H54 (cell line): ENCODE results near the gene COMT.

ENCODE experiments used
- DNase-seq: peaks from one replicate; pipeline ENCODE4 v3.0.0; 2011; ENCODE audit warnings: low spot score, mixed read lengths; ENCODE audit not compliant: insufficient read length
- FAIRE-seq: peaks from 3 replicates; lab custom pipeline; 2011; peaks lifted over from hg19 to GRCh38; lab: Jason Lieb, UNC
- POLR2A ChIP-seq: IDR thresholded peaks from 2 replicates; pipeline ENCODE4 v1.6.1; 2011; ENCODE audit warnings: low read depth, mild to moderate bottlenecking, low read length

The COMT gene

GRCh38 chr22:19970479-19971275, 29.1 kb downstream of the COMT start:
- TF ChIP-seq POLR2A, result no peak
- DNase-seq (peak; percentile 65), FAIRE-seq (no peak)

GRCh38 chr22:19971276-19972124, 29.9 kb downstream of the COMT start:
- no peak for TF ChIP-seq POLR2A
- FAIRE-seq, result no peak
- no peak for DNase-seq

DNA sequence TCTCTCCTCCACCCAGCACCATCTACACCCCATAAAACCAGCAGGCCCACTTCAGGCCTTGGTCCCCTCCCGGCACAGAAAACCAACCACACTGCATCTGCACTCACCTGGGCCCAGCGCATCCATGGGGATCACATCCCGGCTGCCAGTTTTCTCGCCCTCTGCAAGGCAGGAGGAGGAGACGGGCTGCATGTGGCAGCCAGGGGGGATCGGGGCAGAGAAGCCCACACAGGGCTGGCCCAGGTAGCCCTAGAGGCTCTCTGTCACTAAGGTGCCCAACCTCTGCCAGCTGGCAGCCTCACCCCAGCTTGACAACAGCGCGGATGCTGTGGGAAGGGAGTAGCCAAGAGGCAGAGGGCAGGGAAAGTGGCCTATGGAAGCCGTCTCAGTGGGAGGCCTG, 30.7 kb downstream of the COMT start:
- DNase-seq (no peak), FAIRE-seq (no peak)
- TF ChIP-seq POLR2A, result no peak

DNA sequence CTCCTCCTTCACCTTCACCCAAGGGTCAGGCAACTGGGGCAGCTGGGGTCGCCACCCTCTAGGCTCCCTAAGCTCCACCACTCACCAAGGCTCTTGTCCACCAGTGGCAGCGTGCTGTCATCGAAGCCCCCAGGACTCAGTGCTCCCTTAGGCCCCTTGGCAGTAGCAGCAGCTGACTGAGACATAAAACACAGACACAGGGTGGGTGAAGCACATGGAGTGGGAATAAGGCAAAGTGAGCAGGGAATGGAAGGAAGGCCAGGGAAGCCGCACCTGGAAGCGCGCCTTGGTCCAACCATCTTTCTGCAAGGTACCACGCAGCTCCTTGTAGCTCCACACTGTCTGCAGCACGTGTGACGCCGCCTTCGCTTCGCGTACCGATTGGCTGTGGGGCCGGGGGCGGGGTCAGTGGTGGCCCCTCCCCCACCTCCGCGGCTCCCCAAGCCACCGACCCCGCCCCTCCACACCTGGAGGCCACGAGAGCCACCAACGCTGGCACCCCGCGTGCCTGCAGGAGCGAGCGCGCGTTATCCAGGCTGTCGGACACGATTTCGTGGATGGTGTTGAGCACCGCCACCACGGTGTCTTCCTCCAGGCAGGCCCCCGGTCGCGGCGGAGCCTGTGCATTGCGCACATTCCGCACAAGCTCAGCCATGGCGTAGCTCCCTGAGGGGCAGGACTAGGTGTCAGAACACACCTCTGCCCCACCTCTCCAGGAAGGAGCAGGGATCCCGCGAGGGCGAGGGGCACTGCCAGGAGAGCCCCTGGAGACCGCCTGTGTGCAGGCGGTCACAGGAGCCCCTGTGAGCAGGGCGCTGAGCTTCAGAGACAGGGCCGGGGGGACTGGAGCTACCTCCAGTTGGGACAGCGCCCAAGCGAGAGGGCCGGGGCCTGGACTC, 31.3 kb downstream of the COMT start:
- no peak for DNase-seq
- TF ChIP-seq POLR2A, result no peak
- FAIRE-seq, result no peak

DNA sequence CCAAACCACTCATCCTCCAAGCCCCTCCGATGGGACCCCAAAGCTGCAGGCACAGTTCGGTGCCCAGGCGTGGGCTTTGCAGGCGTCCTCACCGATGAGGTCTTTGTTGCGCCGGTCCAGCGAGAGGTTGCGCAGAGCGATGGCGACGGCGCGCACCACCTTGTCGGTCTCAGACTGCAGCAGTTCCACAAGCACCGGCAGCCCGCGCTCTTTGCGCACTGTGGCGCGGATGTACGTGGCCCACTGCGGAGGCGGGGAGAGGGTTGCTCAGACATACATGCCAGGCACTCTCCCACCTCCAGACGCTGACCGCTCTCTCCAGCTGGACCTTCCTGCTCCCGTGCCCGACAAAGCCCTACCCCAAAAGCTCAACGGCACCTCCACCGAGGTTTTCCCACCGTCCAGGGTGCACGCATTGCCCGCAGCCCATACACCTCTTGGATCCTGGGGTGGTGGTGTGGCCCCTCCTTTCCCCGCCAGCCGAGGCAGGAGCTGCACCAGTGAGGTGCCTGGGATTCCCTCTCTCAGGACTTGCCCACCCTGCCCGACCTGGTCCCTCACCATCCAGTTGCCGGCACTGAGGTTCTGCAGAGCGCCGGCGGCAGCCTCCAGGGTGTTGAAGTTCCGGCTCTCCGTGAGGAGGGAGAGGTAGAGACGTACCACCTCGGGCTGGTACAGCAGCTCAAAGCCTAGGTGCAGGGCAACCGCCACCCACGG, 32.1 kb downstream of the COMT start:
- no peak for TF ChIP-seq POLR2A
- FAIRE-seq (no peak), DNase-seq (no peak)

DNA sequence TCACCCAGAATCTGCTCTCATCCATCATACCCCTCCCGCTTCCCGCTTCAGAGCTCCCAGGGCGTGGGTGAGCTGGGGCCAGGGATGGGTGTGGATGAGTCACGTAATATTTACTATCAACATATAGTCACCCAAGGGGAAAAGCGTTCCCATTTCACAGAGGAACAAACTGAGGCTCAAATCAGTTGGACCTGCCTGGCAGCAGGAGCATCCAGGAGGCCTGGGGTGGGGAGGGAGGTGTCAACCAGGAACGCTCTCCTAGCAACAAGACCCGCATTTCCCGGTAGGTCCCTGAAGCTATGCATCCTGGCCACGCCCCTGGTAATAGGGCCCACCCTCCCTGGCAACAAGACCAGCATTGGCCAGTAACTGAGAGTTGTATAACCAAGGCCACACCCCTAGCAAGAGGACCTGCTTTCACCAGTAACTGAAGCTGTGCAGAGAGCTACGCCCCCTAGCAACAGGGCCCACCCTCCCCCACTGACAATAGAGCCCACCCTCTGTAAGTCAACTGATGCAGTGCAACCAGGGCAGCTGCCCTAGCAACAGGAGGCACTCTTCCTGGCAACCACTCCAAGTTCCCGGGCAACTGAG, 32.8 kb downstream of the COMT start:
- no peak for TF ChIP-seq POLR2A
- peak; percentile 68 for DNase-seq
- FAIRE-seq, result no peak

GRCh38 chr22:19974935-19975706, 33.5 kb downstream of the COMT start:
- FAIRE-seq (no peak), DNase-seq (peak; percentile 62)
- TF ChIP-seq POLR2A, result no peak

- no peak for TF ChIP-seq POLR2A
- no peak for DNase-seq
- FAIRE-seq, result no peak
Observed at GRCh38 chr22:19975707-19976035, 34.1 kb downstream of the COMT start.

GRCh38 chr22:19976671-19977070, 35.1 kb downstream of the COMT start:
- DNase-seq, result no peak
- no peak for TF ChIP-seq POLR2A
- FAIRE-seq, result no peak

DNA sequence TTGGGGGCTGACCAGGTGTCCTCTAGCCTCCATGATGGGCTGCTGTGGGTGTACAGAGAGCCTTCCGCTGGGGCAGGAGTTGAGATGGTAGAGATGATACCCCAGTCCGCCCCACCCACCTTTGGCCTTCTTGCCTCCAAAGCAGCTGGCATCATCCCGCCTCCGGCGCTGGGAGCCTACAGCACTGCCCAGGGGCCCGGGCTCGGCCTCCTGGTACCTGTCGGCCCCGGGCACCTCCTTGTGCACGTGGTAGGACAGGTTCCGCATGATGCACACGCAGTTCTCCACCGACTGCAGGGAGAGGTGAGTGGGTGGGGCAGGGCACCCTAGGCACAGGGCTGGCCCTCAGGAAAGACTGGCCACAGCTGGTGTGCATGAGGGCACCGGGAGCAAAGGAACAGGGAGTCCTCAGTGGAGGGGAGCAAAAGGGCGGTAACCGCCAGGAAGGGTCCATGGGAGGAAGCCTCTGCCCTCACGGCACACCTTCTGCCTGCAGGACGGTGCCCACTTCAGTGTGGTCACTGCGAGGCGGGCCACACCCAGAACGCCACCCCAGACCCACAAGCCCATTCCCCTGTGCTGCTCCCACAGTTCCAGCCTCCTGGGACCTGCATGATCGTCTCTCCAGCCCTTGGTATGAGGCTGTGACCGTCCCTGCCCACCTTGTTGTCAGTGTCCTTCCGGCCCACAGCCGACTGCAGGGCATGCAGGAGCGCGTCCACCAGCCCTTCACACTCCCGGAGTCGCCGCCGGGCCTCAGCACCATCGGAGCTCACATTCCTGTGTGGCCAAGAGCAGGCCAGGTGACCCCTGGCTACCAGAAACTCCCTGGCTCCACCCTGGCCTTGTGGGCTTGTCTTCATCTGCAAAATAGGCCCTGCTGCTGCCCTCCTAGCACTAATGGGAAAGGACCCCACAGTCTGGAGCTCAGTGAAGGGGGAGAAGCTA, 36.0 kb downstream of the COMT start:
- DNase-seq (no peak), FAIRE-seq (no peak)
- TF ChIP-seq POLR2A, result no peak

- DNase-seq (no peak), FAIRE-seq (no peak)
- TF ChIP-seq POLR2A, result no peak
Observed at GRCh38 chr22:19978748-19979147, 37.2 kb downstream of the COMT start.
